NK-92 (cell line): ENCODE results near the gene SPON2.

ENCODE experiments used
- DNase-seq: peaks from one replicate; lab custom pipeline; 2025; ENCODE audit not compliant: unreplicated experiment; lab: John Stamatoyannopoulos, UW

SPON2 gene

DNA sequence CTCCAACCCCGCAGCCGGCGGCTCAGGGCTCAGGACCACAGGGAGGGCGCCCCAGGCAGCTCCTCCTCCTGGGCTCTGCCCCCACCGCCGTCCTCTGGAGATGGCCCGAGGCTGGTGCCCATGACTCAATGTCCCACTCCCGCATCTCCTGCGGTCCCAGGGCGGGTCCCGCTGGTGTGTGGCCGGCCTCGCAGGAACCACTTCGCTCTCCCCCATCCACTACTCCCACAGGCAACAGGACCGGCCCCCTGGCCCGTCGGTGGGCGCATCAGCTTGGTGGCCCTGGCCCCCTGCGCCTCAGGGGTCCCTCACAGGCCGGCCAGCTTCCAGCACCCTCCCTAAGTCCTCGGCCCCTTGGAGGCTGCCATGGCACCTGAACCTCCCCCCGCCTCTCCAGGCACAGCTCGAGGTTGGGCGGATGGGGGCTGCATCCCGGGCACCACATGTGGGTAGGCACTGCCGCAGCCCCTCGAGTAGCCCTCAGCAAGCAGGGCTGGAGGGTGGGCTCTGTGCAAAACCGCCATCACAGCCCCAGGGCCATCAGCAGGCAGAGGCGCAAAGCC lies 22.8 kb upstream of the SPON2 start:
- DNase-seq, result no peak

GRCh38 chr4:1194010-1194900 lies 21.9 kb upstream of the SPON2 start:
- DNase-seq, result no peak

- no peak for DNase-seq
Measured at GRCh38 chr4:1193206-1194009, 21.0 kb upstream of the SPON2 start.

- DNase-seq, result no peak
Measured at GRCh38 chr4:1192493-1193205, 20.3 kb upstream of the SPON2 start.

DNA sequence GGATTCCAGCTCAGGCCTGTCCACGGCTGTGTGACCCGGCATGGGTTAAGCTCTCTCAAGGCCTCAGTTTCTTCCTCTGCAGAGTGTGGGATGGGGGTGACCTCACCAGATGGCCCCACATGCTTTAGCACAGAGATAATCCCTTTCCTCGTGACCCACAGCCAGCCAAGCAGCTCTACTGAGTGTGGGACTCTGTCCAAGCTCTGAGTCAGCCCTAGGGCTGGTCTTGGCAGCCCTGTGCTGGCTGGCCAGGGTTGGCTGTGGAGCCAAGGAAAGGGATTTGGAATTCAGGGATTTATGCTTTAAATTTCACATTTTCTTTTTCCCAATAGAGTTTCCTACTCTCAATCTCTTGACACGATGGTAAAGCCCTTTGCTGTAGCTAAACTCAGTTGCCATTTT lies 19.7 kb upstream of the SPON2 start:
- no peak for DNase-seq

- no peak for DNase-seq
Measured at GRCh38 chr4:1191621-1192020, 19.2 kb upstream of the SPON2 start.

DNA sequence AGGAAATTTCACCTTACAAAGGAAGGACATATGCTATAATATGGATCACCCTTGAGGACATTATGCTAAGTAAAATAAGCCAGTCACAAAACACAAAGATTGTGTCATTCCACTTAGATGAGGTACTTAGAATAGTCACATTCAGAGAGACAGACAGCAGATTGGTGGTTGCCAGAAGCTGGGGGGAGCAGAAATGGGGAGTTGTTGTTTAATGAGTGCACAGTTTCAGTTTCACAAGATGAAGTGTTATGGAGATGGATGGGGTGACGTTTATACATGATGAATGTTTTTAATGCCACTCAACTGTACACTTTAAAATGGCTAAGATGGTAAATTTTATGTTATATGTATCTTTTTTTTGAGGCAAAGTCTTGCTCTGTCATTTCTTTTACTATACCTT lies 14.8 kb upstream of the SPON2 start:
- DNase-seq, result no peak

- no peak for DNase-seq
Measured at GRCh38 chr4:1183985-1184773, 11.8 kb upstream of the SPON2 start.

DNA sequence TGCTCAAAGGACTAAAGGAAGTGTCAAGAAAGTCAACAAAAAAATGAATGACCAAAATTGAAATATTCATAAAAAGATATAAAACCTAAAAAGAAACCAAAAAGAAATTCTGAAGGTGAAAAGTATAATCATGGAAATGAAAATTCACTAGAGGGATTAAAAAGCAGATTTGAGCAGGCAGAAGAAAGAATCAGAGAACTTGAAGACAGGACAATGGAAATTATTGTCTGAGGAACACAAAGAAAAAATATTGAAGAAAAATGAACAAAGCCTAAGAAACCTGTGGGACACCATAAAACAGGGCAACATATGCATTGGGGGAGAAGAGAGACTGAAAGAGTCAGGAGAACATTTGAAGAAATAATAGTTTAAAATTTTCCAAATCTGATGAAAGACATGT lies 9.9 kb upstream of the SPON2 start:
- DNase-seq, result no peak

GRCh38 chr4:1180663-1181062 lies 8.3 kb upstream of the SPON2 start:
- no peak for DNase-seq

GRCh38 chr4:1179976-1180375 lies 7.6 kb upstream of the SPON2 start:
- no peak for DNase-seq

GRCh38 chr4:1179089-1179441 lies 6.7 kb upstream of the SPON2 start:
- DNase-seq, result no peak

DNA sequence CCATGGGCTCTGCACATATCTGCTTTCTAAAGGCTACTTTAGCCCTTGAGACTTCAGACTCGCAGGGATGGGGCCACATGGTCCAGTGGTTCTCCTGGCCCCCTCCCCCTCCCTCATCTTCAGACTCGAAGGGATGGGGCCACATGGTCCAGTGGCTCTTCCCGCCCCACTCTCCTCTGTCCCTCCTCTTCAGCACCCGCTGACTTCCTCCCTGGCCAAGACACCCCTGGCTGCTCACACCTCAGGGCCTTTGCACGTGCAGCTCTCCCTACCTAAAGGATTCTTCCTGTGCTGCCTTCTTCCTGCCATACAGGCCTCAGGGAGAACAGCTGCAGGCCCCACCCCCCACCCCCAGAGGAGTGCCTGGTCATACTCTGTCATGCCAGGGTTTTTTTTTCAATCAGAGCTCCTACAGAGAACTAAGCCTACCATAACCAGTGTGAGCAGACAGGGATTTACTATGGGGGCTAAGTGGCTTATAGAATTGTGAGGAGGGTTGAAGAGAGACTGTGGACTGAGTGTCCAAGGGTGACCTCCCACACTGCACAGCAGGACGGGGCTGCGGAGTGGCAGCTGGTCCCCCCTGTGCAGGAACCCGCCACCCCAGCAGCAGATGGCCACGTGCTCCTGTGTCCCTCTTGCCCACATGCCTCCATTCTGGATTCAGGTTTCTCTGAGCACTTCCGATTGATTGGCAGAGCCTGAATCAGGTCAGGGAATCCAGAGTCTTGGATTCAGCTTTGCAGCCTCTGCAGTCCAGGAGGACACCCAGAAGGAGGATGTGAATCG lies 6.1 kb upstream of the SPON2 start:
- no peak for DNase-seq

DNA sequence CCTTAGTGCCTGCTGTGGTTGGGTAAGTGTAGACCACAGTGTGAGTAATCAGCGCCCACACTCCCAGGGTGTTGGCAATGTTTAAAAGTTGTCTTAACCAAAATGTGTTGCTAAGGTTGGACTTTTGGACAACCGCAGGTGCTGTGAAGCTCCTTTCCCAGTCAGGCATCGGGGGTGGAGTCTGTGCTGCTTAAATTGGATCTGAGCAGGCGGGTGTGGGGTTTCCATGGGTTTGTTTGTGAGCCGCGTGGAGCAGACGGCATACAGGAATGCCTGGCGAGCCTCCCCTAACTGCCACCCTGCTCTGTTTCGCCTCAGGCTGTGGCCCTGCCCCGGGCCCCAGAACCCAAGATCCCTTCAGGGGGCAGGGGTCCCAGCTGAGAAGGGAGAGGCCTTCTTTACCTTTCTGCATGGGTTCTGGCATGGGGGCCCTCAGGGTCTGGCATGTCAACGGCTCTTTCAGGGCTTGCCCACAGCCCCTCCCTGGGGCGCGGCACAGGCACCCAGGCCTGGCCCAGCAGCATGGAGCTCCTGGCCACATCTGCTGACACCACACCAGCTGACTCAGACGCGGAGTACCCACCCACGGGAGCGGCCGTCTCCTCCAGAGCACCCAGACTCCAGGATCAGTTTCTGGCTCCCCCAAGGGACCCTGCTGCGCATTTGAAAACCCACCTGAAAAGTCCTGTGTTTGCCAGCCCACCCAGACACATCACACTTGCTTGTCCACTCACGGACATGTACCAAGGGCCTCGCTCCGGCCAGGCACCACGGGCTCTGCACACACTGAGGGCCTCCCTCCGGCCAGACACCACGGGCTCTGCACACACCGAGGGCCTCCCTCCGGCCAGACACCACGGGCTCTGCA lies 5.1 kb upstream of the SPON2 start:
- DNase-seq, result no peak

DNA sequence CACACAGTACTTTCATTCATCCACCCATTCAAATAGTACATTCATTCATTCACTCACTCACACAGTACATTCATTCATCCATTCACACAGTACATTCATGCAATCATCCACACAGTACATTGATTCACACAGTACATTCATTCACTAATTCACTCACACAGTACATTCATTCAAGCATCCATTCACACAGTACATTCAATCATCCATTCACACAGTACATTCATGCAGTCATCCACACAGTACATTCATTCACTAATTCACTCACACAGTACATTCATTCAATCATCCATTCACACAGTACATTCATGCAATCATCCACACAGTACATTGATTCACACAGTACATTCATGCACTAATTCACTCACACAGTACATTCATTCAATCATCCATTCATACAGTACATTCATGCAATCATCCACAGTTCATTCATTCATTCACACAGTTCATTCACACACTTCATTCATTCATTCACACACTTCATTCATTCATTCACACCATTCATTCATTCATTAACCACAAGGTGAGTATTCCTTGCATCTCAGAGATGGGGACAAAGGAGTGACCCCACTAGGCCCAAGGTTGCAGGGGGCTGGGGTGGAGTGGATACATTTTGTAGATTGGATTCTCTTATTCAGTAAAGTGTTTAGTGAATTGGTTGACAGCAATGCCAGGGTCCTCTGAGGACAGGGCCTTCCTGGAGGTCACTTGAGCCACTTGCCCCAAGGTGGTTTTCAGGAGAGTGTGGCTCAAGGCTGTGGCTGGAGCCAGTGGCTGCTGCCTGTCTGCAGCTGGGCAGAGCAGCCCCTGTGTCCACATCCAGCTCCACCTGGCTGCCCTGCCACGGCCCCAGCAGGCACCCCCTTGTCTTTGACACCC lies 4.3 kb upstream of the SPON2 start:
- DNase-seq, result no peak

GRCh38 chr4:1175635-1176229 lies 3.3 kb upstream of the SPON2 start:
- DNase-seq, result no peak

- DNase-seq, result no peak
Measured at GRCh38 chr4:1174941-1175634, 2.7 kb upstream of the SPON2 start.
